ENCODE data around the gene MASP2. TPM values are rescaled to one million over a fixed set of nuclear protein-coding genes. Genes with fewer than 3 reads are reported as not detected.
A peak's percentile ranks its signal among the peaks of the same experiment; 100 is the strongest.

Gene MASP2
- total and polyA plus RNA-seq, 2 of the 8 experiments (the other 6 are each of a cell fraction or from before 2014, with no cell fraction given) = 0.54 to 1.2 TPM

DNA sequence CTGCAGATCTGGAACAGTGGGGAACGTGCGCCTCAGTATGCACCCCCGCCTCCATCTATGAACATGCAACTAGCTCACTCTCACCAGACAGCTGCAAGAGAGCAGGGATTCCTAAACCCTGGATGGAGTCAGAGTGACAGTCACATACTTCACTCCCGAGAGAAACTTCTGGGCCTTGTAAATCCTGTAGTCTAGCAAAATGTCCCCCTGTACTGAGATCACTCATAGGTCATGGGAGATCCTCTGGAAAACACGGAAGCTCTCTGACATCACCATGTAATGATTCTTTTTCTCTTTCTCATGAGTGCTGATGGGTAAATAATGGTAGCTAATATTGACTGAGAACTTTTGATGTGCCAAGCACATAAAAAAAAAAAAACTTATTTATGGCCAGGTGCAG lies 57.9 kb downstream of the MASP2 start:
- 86% methylated on average over 5 of the region's 5 CpGs; no CpG with 5 or more reads in 1 of the 2 experiments for WGBS, 2 experiments (ENCODE audit: extremely low coverage in 1 of 2, insufficient coverage in 1 of 2, insufficient read length in 1 of 2, insufficient replicate concordance in 2 of 2, low coverage in 1 of 2, low lambda C conversion rate in 2 of 2, missing lambda C conversion rate in 1 of 2)
- TF ChIP-seq CREB1 (IDR thresholded peaks at IDR 0.05) (no peak), SIRT6 (IDR thresholded peaks at IDR 0.05; ENCODE audit: low read length) (no peak), JUND (IDR thresholded peaks at IDR 0.05; ENCODE audit: low read length) (no peak), SRF (IDR thresholded peaks at IDR 0.05; ENCODE audit: low read depth, low read length) (no peak), EP300 (IDR thresholded peaks at IDR 0.05; ENCODE audit: borderline replicate concordance in 1 of 2, low read depth in 2 of 2, low read length in 2 of 2) (no peak), TEAD4 (IDR thresholded peaks at IDR 0.05; ENCODE audit: low read depth, low read length) (no peak), CBX5 (IDR thresholded peaks at IDR 0.05; ENCODE audit: low read depth, low read length) (no peak), JUN (IDR thresholded peaks at IDR 0.05; ENCODE audit: low read depth, low read length) (no peak), TCF12 (IDR thresholded peaks at IDR 0.05; ENCODE audit: low read depth, low read length) (no peak), USF2 (IDR thresholded peaks at IDR 0.05; ENCODE audit: low read length) (no peak), SAP30 (IDR thresholded peaks at IDR 0.05; ENCODE audit: insufficient read depth, insufficient replicate concordance, low read length) (no peak), RBBP5 (IDR thresholded peaks at IDR 0.05; ENCODE audit: borderline replicate concordance, low read depth, low read length) (no peak)

More for the DNA sequence above, 57.9 kb downstream of the MASP2 start:
- no peak for FAIRE-seq
- no peaks in the 10 kb centered on the region for H3K79me2 ChIP-seq (ENCODE audit: control insufficient read depth in 1 of 2, insufficient read depth in 2 of 2, low read length in 2 of 2)
- no peak overlapping the region for H4K8ac ChIP-seq (ENCODE audit: extremely low read depth, insufficient read depth, low read length)
- H3K27ac ChIP-seq (ENCODE audit: low read depth, low read length) = no peak overlapping the region
- H3K23ac ChIP-seq (ENCODE audit: insufficient read length) = no peak overlapping the region
- H3K4me1 ChIP-seq (replicated peaks in 1 of 4; ENCODE audit: control insufficient read depth in 3 of 4, insufficient read depth in 4 of 4, low read length in 3 of 4) = peaks cover 0 to 4% (median 2%) of the 10 kb centered on the region in 4 experiments; a peak in 4 of 7 replicates
- no peak overlapping the region for H3K4ac ChIP-seq (replicated peaks; ENCODE audit: insufficient read length, low read depth, low read length)
- DNase-seq (ENCODE audit: low read depth in 1 of 2, low spot score in 2 of 2) = no peak
- 0 out of 2 replicates have a peak overlapping the region, but pooled peaks have one; percentile 46 for H2BK15ac ChIP-seq (ENCODE audit: low read length)
- H4K91ac ChIP-seq (replicated peaks; ENCODE audit: insufficient read length, low read length) = no peak overlapping the region
- no peak overlapping the region for H3K56ac ChIP-seq (replicated peaks; ENCODE audit: insufficient read length, low read depth, low read length)
- no peak overlapping the region for H2BK120ac ChIP-seq (replicated peaks; ENCODE audit: low read depth, low read length)
- H3K79me1 ChIP-seq (ENCODE audit: low read depth, low read length) = no peaks in the 10 kb centered on the region
- H2AFZ ChIP-seq (ENCODE audit: low read length) = no peak overlapping the region
- no peaks in the 10 kb centered on the region for H4K20me1 ChIP-seq (replicated peaks in 1 of 2; ENCODE audit: control insufficient read depth in 1 of 2, insufficient read depth in 2 of 2, low read length in 2 of 2)
- H3K18ac ChIP-seq (ENCODE audit: extremely low read depth, low read length) = no peak overlapping the region
- no peak overlapping the region for H3K4me2 ChIP-seq (ENCODE audit: insufficient read depth in 1 of 2, low read depth in 2 of 2, low read length in 2 of 2)
- H2BK5ac ChIP-seq (ENCODE audit: low read depth, low read length) = no peak overlapping the region
- POLR2A ChIA-PET (ENCODE audit: partially characterized antibody) = interaction anchor here (1.0 to 2.8 kb wide), 3 partner anchors 8 to 23 kb away, joined by 3 to 12 read pairs (median 4); partner anchors contain the start of gene TARDBP
- no peak overlapping the region for H2BK12ac ChIP-seq (ENCODE audit: low read depth, low read length)
- no peak overlapping the region for H2BK20ac ChIP-seq (ENCODE audit: low read length)
- no peak overlapping the region for H4K5ac ChIP-seq (ENCODE audit: insufficient read length, low read depth, low read length)
- H3K27me3 ChIP-seq (replicated peaks in 1 of 4; ENCODE audit: control insufficient read depth in 3 of 4, extremely low read depth in 1 of 4, insufficient read depth in 3 of 4, low read length in 3 of 4) = no peaks in the 10 kb centered on the region
- CTCF ChIA-PET (ENCODE audit: partially characterized antibody) = interaction anchor here (1.6 kb wide), 1 partner anchor 28 kb away, joined by 6 read pairs; no protein-coding TSS in a partner anchor
- H3K36me3 ChIP-seq (ENCODE audit: control insufficient read depth in 2 of 4, insufficient read depth in 4 of 4, low read length in 3 of 4) = no peaks in the 10 kb centered on the region
- H3K14ac ChIP-seq (ENCODE audit: insufficient read length) = no peak overlapping the region
- H2AK5ac ChIP-seq (ENCODE audit: low read depth, low read length) = no peak overlapping the region
- H3K9me3 ChIP-seq (ENCODE audit: insufficient read depth in 2 of 2, low read depth in 1 of 2, low read length in 1 of 2) = no peaks in the 10 kb centered on the region
- H3K9ac ChIP-seq (replicated peaks in 1 of 4; ENCODE audit: extremely low read depth in 1 of 4, low read depth in 3 of 4, low read length in 3 of 4) = no peak overlapping the region
- no peaks in the 10 kb centered on the region for H3K23me2 ChIP-seq (ENCODE audit: low read depth, low read length)
- H3K4me3 ChIP-seq (ENCODE audit: extremely low read depth in 1 of 4, insufficient read depth in 2 of 4, low read depth in 3 of 4, low read length in 4 of 4) = no peak overlapping the region
